H9 (cell line): Measurements from ENCODE around the gene SCNN1G. TPM values are rescaled to one million over a fixed set of nuclear protein-coding genes. Genes with fewer than 3 reads are reported as not detected.

ENCODE experiments used
- DNase-seq: peaks from one replicate; pipeline ENCODE4 v3.0.0-alpha.2; 2017
- H2AFZ ChIP-seq: one replicate; pipeline ENCODE4 v1.6.1; 2013; ENCODE audit warnings: mild to moderate bottlenecking, low read length, control low read depth, moderate library complexity
- H2AK5ac ChIP-seq: 2 replicates; pipeline ENCODE4 v1.6.1; 2013; ENCODE audit warnings: low read length, control low read depth, mixed read lengths; ENCODE audit not compliant: insufficient read length
- H2BK120ac ChIP-seq: one replicate; pipeline ENCODE4 v1.6.1; 2013; ENCODE audit warnings: low read depth, mild to moderate bottlenecking, low read length, control low read depth, inconsistent platforms; ENCODE audit not compliant: poor library complexity, severe bottlenecking
- H2BK12ac ChIP-seq: 2 replicates; pipeline ENCODE4 v1.6.1; 2013; ENCODE audit warnings: low read length, control low read depth, mixed read lengths, low read depth; ENCODE audit not compliant: insufficient read length
- H2BK15ac ChIP-seq: 2 replicates; pipeline ENCODE4 v1.6.1; 2013; ENCODE audit warnings: low read depth, low read length, control low read depth
- H2BK20ac ChIP-seq: one replicate; pipeline ENCODE4 v1.6.1; 2013; ENCODE audit warnings: low read depth, mild to moderate bottlenecking, low read length, control low read depth, inconsistent platforms; ENCODE audit not compliant: poor library complexity, severe bottlenecking
- H2BK5ac ChIP-seq: 2 replicates; pipeline ENCODE4 v1.6.1; 2013; ENCODE audit warnings: low read length, control low read depth, mixed read lengths; ENCODE audit not compliant: insufficient read length
- H3K14ac ChIP-seq: 2 replicates; pipeline ENCODE4 v1.6.1; 2013; ENCODE audit warnings: low read length, control low read depth; ENCODE audit not compliant: insufficient read depth
- H3K18ac ChIP-seq: 2 replicates; pipeline ENCODE4 v1.6.1; 2013; ENCODE audit warnings: low read depth, mild to moderate bottlenecking, mixed read lengths, low read length, control low read depth; ENCODE audit not compliant: insufficient read length
- H3K23ac ChIP-seq: 2 replicates; pipeline ENCODE4 v1.6.1; 2013; ENCODE audit warnings: low read length, control low read depth, mixed read lengths, low read depth; ENCODE audit not compliant: insufficient read length
- H3K23me2 ChIP-seq: 2 replicates; pipeline ENCODE4 v1.6.1; 2013; ENCODE audit warnings: low read depth, mild to moderate bottlenecking, mixed read lengths, low read length, control low read depth; ENCODE audit not compliant: insufficient read length, poor library complexity, severe bottlenecking
- H3K27ac ChIP-seq: 2 replicates; pipeline ENCODE4 v1.5.1; 2013; ENCODE audit warnings: low read length, control low read depth, mixed read lengths, low read depth; ENCODE audit not compliant: insufficient read length
- H3K27me3 ChIP-seq: 2 replicates; pipeline ENCODE4 v1.6.1; 2013; ENCODE audit warnings: low read length, control low read depth, inconsistent platforms; ENCODE audit not compliant: insufficient read depth
- H3K4ac ChIP-seq: 2 replicates; pipeline ENCODE4 v1.6.1; 2013; ENCODE audit warnings: low read depth, mild to moderate bottlenecking, control low read depth, inconsistent platforms, low read length, moderate library complexity
- H3K4me1 ChIP-seq: 2 replicates; pipeline ENCODE4 v1.6.1; 2013; ENCODE audit warnings: low read length, control low read depth, inconsistent platforms; ENCODE audit not compliant: insufficient read depth
- H3K4me2 ChIP-seq: 2 replicates; pipeline ENCODE4 v1.6.1; 2013; ENCODE audit warnings: low read length, control low read depth, mixed read lengths; ENCODE audit not compliant: insufficient read length, insufficient read depth
- H3K56ac ChIP-seq: 2 replicates; pipeline ENCODE4 v1.6.1; 2013; ENCODE audit warnings: low read depth, mild to moderate bottlenecking, mixed read lengths, low read length, control low read depth; ENCODE audit not compliant: insufficient read length
- H3K79me1 ChIP-seq: 2 replicates; pipeline ENCODE4 v1.6.1; 2013; ENCODE audit warnings: low read depth, mild to moderate bottlenecking, moderate library complexity, low read length, control low read depth, inconsistent platforms; ENCODE audit not compliant: insufficient read depth, poor library complexity, severe bottlenecking
- H3K79me2 ChIP-seq: 2 replicates; pipeline ENCODE4 v1.6.1; 2013; ENCODE audit warnings: low read length, control low read depth, inconsistent platforms; ENCODE audit not compliant: insufficient read depth
- H3K9ac ChIP-seq: 2 replicates; pipeline ENCODE4 v1.6.1; 2013; ENCODE audit warnings: low read length, control low read depth, mixed read lengths; ENCODE audit not compliant: insufficient read length; ENCODE audit errors: extremely low read depth
- H3K9me3 ChIP-seq: one replicate; pipeline ENCODE4 v1.6.1; 2013; ENCODE audit warnings: low read depth, low read length, inconsistent platforms; ENCODE audit not compliant: control insufficient read depth
- H3T11ph ChIP-seq: one replicate; pipeline ENCODE4 v1.6.1; 2013; ENCODE audit warnings: mild to moderate bottlenecking, low read length, control low read depth, inconsistent platforms
- H4K20me1 ChIP-seq: one replicate; pipeline ENCODE4 v1.6.1; 2013; ENCODE audit not compliant: control insufficient read depth, insufficient read length, insufficient read depth
- H4K5ac ChIP-seq: 2 replicates; pipeline ENCODE4 v1.6.1; 2013; ENCODE audit warnings: low read depth, mild to moderate bottlenecking, mixed read lengths, low read length, control low read depth; ENCODE audit not compliant: insufficient read length
- H4K8ac ChIP-seq: replicated peaks from 2 replicates; pipeline ENCODE4 v1.6.1; 2013; ENCODE audit warnings: low read length, control low read depth, mixed read lengths, low read depth; ENCODE audit not compliant: insufficient read length
- H4K91ac ChIP-seq: 2 replicates; pipeline ENCODE4 v1.6.1; 2013; ENCODE audit warnings: low read depth, mild to moderate bottlenecking, moderate library complexity, mixed read lengths, low read length, control low read depth; ENCODE audit not compliant: insufficient read length
- H3K27ac Mint-ChIP-seq, 3 experiments: 2 replicates in 2 of 3; 3 replicates in 1 of 3; pipeline ENCODE4 v1.8.0; 2020 to 2021; ENCODE audit warnings: mixed read lengths in 3 of 3, mild to moderate bottlenecking in 1 of 3, moderate library complexity in 1 of 3
- H3K27me3 Mint-ChIP-seq: 2 replicates; pipeline ENCODE4 v1.8.0; 2021; ENCODE audit warnings: low read depth, mild to moderate bottlenecking, moderate library complexity, mixed read lengths
- H3K36me3 Mint-ChIP-seq, 3 experiments: 2 replicates in 2 of 3; 3 replicates in 1 of 3; pipeline ENCODE4 v1.8.0; 2020 to 2021; ENCODE audit warnings: low read depth in 3 of 3, mixed read lengths in 3 of 3; ENCODE audit not compliant: insufficient read depth in 1 of 3
- H3K4me1 Mint-ChIP-seq, 2 experiments: 2 replicates each; pipeline ENCODE4 v1.8.0; 2020; ENCODE audit warnings: mixed read lengths in 2 of 2
- H3K4me3 Mint-ChIP-seq, 2 experiments: 2 replicates in 1 of 2; 3 replicates in 1 of 2; pipeline ENCODE4 v1.8.0; 2020 to 2021; ENCODE audit warnings: mild to moderate bottlenecking in 2 of 2, mixed read lengths in 2 of 2, moderate library complexity in 1 of 2
- H3K9me3 Mint-ChIP-seq, 2 experiments: 2 replicates in 1 of 2; 3 replicates in 1 of 2; pipeline ENCODE4 v1.8.0; 2020; ENCODE audit warnings: mild to moderate bottlenecking in 2 of 2, mixed read lengths in 2 of 2, moderate library complexity in 1 of 2
- CTCF ChIP-seq: fragments of 200-600 bp; sonication (generic); conservative IDR thresholded peaks from 3 replicates; pipeline ENCODE4 v1.8.0; 2021; ENCODE audit warnings: antibody characterized with exemption, mild to moderate bottlenecking
- WGBS: extraction: QIAGEN DNeasy Blood & Tissue Kit; methylation state at CpG from one replicate; pipeline ENCODE4 v1.1.7; 2013; ENCODE audit warnings: missing lambda C conversion rate, low lambda C conversion rate, mixed read lengths; ENCODE audit not compliant: insufficient read length; ENCODE audit errors: extremely low coverage; 5-methylcytosine and 5-hydroxymethylcytosine counted together
- total RNA-seq: library from RNA; stranded (reverse); gene quantifications from 2 replicates; pipeline ENCODE4 v1.2.1, GENCODE V29; 2021

The SCNN1G gene
- total RNA-seq, 1 experiment from 2014 or later: 0.74 TPM

GRCh38 chr16:23232806-23233205 lies 50.3 kb downstream of the SCNN1G start:
- no peak for TF ChIP-seq CTCF
- H2AK5ac ChIP-seq: no peak overlapping the region

More at GRCh38 chr16:23232806-23233205, 50.3 kb downstream of the SCNN1G start:
- peaks cover 0 to 2% (median 0%) of the 10 kb centered on the region in 3 experiments; a peak in 1 of 7 replicates for H3K36me3 Mint-ChIP-seq
- no peaks in the 10 kb centered on the region for H3K27me3 Mint-ChIP-seq
- Histone ChIP-seq H3T11ph (no peak overlapping the region), H2BK20ac (no peak overlapping the region), H3K14ac (no peak overlapping the region), H3K18ac (no peak overlapping the region), H4K5ac (no peak overlapping the region), H4K8ac (no peak overlapping the region), H3K79me1 (no peaks in the 10 kb centered on the region), H3K27ac (no peak overlapping the region), H2BK15ac (no peak overlapping the region), H2AFZ (no peak overlapping the region), H2BK5ac (no peak overlapping the region), H2BK120ac (no peak overlapping the region), H3K79me2 (no peaks in the 10 kb centered on the region), H3K9ac (no peak overlapping the region), H3K23ac (no peak overlapping the region), H2BK12ac (no peak overlapping the region), H3K27me3 (no peaks in the 10 kb centered on the region), H3K4me2 (no peak overlapping the region), H3K56ac (no peak overlapping the region), H3K4ac (no peak overlapping the region), H4K91ac (no peak overlapping the region), H3K9me3 (no peaks in the 10 kb centered on the region), H4K20me1 (no peaks in the 10 kb centered on the region), H3K4me1 (no peaks in the 10 kb centered on the region), H3K23me2 (no peaks in the 10 kb centered on the region)
- DNase-seq: no peak
- no CpG with 5 or more reads among the region's 2 CpGs for WGBS
- no peaks in the 10 kb centered on the region for H3K4me1 Mint-ChIP-seq
- H3K9me3 Mint-ChIP-seq: no peaks in the 10 kb centered on the region
- H3K27ac Mint-ChIP-seq: no peak overlapping the region
- H3K4me3 Mint-ChIP-seq: no peak overlapping the region
